Fibroblast of gingiva (primary cell): ENCODE data around the gene ALDOC.

ENCODE experiments used
- DNase-seq: peaks from one replicate; pipeline ENCODE4 v3.0.0-alpha.2; 2011; ENCODE audit warnings: low read depth

The ALDOC gene

DNA sequence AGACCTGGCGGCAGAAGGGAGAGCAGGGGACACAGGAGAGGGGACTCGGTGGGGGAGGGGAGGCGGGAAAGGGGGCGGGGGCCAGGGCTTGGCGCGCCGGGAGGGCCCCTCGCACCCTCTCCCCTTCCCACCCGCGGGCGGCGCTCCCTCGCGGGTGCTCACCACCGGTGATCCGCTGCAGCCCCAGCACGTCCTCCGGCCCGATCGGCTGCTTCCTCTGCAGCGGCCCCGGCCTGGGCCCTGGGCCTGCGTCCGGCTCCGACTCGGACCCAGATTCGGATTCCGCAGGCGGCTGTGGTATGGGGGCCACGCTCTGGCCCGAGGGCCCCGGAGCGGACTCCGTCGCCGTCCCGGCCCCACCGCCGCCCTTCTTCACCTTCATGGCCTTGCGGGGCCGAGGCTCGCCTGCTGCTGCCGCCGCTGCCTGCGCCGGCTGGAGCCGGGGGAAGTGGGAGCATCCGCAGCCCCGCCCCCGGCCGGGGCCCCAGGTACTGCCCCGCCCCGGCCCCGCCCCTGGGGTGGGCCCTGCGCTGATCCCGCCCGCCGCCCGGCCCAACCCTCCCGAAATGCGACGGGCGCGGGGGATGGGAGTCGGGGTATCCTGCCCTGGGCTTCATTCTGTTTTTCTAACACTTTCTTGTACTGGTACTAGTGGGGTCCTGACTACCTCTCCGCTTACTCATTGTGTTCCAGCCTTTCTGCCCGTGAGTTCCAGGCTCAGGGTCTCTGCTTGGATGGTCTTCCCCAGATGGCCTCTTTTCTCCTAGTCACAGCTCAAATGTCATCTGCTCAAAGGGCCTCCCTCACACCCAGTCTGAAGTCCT lies 24.3 kb downstream of the ALDOC start, which contains the start of gene UNC119:
TSS of gene UNC119 (minus strand) at position 449 of the 824 bp plus-strand sequence. CDS start at position 382, 67 bp downstream.
- DNase-seq, result peak; percentile 58

DNA sequence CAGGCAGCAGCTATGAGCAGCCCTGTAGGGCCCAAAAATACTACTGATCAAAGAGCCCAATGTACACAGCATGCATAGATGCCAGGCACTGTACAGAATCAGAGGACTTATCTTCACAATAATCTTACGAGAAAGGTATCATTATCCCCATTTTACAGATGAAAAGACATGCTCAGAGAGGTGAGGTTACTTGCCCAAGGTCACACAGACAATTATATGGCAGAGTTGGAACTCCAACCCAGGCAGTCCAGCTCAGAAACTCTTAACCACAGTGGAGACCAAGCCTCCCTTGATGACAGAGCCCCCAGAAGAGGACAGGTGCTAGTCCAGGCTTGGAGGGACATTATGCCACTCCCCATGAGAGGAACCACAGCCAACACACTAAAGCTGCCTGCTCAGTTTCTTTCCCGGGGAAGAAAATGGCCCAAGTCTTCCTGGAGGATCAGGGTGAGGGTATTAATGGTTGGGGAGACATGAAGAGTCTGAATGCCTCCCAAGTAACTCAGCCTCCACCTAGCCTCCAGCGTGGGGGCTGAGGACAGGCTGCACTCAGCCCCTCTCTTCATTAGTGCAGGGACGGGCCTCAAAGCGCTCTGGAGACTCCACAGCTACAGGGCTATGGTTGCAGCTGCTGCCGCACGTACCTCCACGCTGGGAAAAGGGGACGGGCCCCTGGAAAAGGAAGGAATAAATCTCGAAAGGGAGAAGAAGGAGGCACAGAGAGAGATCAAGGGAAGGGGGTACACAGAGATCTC lies 25.1 kb downstream of the ALDOC start:
- DNase-seq, result no peak

DNA sequence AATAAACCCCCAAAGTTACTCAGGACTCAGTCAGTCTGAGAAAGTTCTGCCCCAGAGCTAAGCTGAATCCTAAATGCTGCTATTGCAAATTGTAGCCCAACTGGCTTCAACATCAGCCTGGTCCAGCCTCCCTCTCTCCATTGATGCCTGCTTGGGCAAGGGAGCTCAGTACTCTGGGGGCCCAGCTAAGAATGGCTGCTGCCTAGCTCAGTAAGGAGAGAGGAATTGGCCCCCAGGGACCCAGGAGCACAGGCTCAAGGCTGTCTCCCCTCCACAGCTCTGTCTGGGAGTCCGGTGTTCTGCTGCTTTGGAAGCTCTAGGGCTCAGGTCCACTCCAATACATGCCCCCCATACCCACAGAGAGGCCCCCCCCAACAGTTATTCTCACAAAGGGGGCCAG lies 25.8 kb downstream of the ALDOC start:
- DNase-seq, result no peak

DNA sequence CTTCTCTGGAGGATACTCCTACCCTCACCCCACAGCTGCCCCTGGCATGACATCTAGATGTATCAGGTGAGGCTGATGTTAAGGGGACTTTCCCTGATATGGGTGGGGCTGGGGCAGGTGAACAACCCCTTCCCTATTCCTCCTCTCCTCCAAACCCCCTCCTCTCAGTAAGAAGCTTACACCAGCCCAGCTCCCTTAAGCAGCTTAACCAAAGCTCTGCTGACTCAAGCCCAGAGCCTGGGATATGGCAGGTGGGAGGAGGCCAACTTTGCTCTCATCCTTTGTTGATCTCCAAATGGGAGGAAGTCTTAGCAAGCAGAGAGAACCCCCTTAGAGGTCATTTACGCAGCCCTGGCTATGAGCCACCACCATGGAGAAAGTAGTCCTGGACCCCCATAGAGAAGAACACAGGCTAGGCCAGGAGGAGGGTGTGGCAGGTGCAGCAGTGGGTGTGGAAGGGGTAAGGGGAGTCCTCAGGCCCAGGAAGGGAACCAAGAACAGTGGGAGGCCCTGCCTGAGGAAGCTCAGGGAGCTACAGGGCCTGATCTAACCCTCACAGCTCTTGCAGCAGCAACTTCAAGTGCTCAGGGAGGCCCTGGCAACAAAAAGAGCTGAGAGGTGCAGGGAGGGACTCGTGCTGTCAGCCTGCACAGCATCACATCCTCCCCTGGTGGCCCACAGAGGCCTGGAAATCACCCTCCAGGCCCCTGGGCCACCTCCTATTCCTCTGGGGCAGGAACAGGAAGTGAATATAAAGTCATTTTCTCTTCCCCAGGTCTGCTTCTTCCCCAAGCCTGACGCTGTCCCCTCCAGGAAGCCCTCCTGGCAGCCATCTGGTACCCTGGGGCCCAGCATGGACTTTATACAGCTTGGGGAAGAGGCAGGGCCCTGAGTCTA lies 27.2 kb downstream of the ALDOC start:
- no peak for DNase-seq

DNA sequence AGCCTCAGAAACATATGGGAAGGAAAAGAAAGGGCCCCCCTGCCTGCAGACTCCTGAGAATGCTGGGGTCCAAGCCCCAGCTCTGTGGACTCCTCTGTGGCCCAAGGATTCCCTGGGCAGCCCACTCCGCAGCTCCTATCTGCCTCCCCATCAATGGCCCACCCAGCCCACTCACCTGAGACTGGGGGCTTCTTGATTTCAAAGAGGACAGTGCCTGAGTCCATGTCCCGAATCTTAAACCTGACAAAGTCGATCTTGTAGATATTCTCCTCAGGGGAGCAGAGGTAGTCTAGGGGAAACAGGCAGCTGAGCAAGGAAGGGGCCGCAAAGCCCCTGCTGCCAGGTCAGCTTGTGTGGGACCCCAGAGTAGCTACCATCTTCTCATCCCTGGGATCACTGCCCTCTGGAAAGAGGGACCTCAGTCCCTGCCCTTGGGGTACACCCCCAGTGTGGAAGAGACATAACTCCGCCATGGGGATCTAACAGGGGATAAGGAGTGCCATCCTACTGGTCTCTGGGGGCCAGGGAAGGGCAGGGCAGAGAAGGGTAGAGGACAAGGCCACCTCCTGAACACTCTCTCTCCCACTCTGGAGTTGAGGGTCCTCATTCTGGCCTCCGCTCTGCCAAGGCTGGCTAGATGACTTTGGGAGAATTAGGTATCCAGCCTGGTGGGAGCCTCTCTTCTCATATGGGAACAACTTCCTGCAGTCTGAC lies 28.1 kb downstream of the ALDOC start:
- no peak for DNase-seq

DNA sequence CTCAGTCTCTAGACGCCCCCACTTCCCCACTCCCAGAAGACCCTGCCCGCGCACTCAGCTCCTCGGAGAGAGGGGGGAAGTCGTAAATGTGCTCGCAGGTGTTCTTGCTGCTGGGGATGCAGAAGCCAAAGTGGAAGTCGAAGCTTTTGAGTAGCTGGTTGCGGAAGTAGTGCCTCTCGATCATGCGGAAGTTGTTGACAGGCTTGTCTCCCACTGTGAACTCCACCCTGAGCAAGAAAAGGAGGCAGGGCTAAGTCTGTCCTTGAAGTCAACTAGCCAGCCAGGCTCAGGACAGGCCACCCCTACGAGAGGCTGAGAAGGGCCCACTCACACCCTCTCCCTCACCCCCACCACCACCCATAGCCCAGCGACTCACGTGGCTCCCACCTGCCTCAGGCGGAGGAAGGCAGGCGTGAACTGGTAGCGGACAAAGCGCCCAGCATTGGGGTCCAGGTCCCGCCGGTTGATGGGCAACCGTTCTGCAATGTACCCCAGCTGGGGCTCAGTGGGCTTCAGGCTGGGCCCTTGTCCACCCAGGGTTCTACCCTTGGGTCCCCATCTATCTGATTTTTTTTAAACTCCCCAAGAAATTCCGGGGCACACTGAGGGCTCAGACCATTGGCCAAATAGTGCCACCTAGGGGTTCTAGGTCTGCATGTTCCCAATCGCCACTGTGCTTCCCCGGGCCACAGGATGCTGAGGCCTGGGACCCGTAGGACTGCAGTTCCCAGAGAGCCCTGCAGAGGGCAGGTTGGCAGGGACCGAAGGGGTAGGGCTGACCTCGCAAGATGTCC lies 28.9 kb downstream of the ALDOC start:
- DNase-seq, result peak; percentile 58

DNA sequence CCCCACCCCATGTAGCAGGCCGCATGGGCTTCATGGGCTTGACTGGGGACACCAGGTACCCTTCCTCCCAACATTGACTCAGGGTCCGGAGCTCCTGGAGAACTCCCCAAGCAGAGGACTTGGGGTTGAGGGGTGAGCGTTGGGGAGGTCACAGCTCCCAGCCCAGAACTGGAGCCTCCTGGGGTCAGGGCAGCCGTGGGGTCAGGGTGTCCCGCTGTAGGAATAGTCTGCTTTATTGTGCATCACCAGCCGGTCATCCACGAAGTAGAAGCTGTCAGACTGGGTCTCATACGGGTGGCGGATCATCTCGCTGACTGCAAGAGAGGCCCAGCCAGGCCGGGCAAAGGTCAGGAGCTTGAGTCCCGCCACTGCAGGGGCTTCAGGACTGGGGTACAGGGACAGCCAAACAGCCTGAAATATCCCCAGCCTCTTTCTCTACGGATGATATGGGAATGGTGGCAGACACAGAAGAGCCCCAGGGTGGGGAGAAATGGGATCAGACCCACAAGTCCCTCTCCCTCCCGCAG lies 29.5 kb downstream of the ALDOC start:
- no peak for DNase-seq

DNA sequence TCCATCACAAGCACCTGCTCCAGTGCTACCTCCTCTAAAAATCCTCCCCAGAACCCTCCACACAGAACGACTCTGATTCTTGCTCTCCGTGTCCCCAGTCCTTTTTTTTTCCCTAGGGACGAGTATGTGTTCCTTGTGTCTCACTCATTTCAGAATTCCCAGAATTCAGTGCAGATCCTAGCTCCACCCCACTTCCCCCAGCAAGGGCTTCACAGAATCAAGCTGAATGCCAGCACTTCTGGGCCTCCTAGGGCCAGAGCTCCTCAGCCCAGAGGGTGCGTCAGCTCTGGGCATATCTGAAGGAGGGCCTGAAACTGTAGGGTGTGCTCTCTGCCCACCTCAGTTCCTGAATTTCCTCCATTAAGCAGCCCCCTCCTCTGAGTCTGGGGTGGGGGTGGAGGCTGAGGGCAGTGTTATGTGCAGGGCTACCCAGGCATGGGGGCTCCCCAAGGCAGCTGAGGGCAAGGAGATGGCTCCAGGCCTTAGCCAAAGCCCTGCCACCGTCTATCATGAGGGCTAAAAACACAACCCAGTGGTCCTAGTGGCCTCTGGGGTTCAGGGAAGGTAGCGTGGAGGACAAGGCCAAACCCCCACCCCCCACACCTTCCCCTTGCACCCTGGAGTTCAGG lies 30.8 kb downstream of the ALDOC start:
- DNase-seq, result no peak

DNA sequence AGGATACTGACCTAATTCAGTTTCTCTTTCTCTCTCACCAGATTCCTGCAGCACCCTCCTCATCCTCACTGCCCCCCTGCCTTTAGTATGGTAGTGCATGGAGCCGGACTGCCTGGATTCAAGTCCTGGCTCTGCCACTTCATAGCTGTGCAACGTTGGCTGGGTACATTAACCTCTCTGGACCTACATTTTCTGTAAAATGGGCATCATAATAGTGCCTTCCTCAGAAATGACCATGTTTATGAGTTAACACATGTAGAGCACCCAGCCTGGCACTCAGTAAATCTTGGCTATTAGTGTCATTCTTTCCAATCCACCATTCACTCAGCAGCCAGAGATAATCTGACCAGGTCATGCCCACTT lies 31.6 kb downstream of the ALDOC start:
- DNase-seq, result no peak

DNA sequence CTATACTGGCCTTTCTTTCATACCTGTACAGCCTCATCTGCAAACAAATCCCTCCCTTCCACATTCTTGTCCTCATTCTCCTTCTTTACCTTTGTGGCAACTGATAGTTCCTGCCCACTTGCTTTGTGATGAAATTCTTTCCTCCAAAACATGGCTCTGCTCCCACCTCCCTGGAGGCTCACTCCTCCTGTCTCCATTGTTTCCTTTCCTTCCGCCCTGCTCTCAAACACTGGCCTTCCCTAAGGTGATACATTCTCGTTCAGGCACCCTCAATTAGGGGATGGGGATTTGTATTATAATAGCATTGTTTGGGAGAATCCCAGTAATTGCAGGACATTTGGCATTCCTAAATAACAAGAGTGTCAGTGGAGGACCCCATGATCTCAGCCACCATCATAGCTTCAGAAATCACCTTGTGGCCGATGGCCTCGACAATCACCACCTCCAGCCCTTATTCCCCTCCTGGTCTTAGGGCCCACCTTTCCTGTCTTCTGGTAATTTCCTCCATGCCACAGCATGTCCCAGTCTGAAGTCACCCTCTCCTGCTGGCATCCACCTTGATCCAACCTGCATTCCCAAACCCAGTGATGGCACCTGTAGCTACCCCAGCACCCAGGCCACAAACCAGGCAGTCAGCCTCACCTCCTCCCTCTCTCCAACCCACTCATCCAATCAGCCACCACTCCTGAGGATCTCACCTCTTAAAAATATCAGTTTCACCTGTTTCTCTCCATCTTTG lies 32.1 kb downstream of the ALDOC start:
- DNase-seq, result no peak

DNA sequence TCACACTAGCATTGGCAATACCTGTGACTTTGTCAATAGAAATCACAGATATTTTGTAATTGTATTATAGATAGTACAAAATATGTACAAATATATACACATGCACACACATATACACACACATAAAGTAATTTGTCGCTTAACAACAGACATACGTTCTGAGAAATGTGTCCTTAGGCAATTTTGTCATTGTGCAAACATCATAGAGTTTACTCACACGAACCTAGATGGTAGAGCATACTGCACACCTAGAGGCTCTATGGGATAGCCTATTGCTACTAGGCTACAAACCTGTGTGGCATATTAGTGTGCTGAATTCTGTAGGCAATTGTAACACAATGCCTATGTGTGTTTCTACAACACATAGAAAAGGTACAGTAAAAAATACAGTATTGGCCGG lies 35.3 kb downstream of the ALDOC start:
- no peak for DNase-seq

DNA sequence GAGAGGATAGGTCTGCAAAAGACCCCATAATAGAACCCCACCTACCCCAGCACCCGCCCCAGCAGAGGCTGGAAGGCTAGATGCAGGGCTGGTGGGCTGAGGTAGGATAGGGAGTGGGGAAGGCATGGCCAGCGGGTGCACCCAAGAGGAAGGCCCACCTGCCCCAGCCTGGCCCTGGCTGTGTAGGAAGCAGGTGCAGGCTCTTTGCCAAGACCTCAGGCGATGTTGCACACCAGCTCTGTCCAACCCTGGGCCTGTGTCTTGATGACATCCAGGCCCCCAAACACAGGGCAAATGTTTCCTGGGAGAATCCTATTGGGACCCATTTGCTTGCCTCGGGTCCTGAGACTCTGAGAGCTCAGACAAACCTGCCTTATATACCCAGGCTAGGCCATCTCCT lies 36.5 kb downstream of the ALDOC start:
- no peak for DNase-seq

DNA sequence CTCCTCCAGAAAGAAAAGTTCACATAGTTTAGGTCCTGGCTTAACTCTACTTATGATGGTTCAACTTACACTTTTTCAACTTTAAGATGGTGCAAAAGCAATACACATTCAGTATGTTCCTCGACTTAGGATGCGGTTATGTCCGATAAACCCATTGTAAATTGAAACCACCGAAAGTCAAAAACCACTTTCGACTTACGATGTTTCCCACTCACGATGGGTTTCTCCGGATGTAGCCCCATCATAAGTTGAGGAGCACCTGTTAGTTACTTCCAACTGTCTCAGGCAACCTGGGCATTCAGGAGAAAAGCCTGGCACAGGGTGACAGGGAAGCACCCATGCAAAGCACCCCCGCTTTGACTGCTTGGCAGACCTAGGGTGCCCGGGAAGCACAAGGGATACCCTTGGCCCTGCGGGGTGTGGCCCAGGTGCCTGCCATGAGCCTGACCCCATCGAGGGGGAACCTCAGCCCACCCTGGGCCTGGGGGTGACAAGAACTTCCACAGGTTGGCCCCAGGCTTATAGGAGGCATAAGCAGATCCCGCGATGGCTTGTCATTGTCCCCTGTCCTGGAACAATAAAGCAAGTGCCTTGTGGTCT lies 38.3 kb downstream of the ALDOC start:
- no peak for DNase-seq

DNA sequence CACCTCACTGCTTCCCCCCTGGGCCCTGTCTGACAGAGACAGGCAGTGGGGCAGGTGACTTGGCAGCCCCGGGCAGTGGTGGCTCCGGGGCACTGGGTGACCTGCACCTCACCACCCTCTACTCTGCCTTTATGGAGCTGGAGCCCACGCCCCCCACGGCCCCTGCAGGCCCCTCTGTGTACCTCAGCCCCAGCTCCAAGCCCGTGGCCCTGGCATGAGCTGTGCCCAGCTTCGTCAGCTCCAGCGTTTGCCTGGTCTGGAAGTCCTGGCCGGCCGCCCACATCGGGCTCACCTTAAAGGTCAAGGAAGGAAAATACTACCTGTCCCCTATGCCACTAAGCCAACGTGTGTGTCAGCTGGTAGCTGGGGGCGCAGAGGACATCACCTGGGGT lies 39.5 kb downstream of the ALDOC start:
- no peak for DNase-seq

DNA sequence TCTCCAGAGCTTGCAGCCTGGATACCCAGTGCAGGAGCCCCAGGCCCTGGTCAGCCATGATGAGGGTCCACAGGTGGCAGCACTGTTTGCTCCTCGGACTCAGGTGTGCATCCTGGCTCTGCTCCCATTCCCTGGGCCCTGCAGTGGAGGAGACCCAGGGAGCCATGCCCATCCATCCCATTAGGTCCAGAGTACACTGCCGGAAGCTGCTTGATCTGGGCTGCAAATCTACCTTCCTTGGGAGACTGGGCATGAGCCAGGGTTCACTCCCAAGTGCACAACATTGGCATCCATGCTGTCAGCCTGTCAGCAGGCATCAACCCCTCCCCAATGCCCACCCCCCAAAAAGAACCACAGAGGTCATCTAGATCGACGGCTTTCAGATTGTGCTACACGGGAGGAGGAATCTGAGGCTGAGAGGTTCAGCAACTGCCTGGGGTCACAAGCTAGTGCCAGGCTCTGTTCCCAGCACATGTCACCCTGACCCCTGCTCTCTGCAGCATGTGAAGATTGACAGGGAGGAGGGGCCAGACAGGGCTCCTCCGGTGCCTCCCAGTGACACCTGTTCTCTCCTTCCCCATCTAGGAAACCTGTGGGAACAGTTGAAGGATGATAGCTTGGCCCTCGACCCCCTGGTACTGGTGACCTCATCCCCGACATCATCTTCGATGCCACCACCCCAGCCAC lies 40.0 kb downstream of the ALDOC start:
- no peak for DNase-seq

DNA sequence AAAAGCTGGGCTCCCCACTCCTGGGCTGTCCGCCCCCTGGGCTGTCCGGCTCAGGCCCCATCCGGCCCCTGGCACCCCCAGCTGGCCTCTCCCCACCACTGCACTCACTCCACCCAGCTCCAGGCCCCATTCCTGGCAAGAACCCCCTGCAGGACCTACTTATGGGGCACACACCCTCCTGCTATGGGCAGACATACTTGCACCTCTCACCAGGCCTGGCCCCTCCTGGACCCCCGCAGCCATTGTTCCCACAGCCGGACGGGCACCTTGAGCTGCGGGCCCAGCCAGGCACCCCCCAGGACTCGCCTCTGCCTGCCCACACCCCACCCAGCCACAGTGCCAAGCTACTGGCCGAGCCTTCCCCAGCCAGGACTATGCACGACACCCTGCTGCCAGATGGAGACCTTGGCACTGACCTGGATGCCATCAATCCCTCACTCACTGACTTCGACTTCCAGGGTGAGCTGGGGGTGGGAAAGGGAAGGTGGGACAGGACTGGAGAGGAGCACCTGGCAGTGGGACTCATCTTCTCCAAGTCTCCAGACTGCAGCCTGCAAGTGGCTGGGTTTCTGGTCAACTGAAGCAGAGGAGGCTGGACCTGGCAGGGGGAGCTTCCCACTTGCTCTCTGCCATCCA lies 41.8 kb downstream of the ALDOC start:
- no peak for DNase-seq

DNA sequence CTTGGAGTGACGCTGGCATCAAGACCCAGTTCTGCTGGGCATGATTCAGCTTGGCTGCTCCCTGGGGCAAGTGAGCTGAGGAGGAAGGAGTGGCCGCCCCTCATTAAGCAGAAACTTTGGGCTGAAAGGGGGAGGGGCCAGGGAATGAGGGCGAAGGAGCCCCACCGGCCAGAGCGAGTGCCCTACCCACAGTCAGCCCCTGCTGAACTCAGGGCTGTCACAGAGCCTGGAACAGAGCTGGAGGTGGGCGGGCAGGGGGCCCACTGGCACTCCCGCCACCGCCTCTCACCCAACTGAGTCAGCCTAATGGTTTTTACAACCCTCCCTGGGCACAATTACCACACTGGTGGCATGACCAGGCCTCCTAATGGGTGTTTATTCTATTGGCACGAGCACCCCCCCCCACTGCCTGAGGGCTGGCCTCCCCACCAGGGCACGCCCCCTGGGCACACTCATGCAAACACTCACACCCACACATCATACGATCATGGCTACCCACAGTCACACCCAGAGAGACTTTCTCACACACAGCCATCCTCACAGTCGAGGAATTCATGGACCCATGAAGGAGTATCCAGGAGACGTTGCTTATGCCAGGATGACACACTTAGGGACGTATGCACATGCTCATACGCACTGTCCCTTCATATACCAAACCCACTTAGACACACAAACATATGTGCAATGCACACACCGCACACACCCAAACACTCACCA lies 43.4 kb downstream of the ALDOC start:
- no peak for DNase-seq
